NCI-H187 (cell line): ENCODE data around the gene TMEM147.

Experiments used
- DNase-seq, 2 experiments: peaks; one replicate each; lab custom pipeline; 2025; lab: John Stamatoyannopoulos, UW

The TMEM147 gene

GRCh38 chr19:35545001-35545854, at the start of gene TMEM147:
TMEM147 (plus strand) TSS chr19:35545626; CDS start chr19:35545740, 114 bp downstream.
- peak; percentile 67 to 76 for DNase-seq

DNA sequence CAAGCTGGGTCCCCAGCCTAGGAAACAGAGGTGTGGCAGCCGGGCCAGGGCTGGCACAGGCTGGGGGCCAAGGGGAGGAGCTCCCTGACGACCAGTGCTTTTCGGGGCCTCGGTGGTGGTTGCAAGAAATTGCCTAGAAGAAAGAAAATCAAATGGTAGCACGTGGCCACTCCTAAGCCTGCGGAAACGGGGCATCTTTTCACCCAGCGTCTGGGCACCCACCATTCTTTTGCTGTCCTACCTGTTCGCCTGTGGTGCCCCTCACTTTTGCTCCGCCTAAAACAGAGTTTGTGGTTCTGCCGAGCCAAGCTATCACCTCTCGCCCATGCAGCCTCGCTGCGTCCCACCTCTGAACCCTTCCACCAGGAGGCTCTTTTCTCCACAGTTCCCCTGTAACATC, 48.0 kb upstream of the TMEM147 start:
- no peak for DNase-seq

GRCh38 chr19:35498220-35498619, 47.2 kb upstream of the TMEM147 start:
- DNase-seq = no peak

- DNase-seq = no peak
These were observed 46.4 kb upstream of the TMEM147 start for GRCh38 chr19:35498984-35499527.

GRCh38 chr19:35500611-35501010, 44.8 kb upstream of the TMEM147 start:
- no peak for DNase-seq

- no peak for DNase-seq
These were observed 43.7 kb upstream of the TMEM147 start for GRCh38 chr19:35501684-35502083.

GRCh38 chr19:35502751-35503150, 42.7 kb upstream of the TMEM147 start:
- DNase-seq = no peak

DNA sequence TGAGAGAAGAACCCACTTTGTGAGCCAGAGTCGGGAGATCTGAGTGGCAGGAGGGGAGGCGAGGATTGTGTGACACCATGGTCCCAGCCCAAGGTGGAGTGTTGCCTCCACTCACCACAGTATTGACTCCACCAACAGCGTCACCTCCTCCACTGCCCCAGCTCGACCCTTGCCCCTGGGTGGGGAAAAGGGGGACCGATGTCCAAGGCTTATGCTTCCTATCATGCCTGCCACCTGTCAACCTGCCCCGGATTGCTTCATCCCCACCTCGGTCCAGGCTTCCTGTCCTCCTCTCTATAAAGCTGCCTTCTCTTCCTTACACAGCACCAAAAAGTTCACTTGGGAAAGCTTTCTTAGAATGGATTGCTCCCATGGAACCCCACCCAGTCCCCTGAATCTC, 39.4 kb upstream of the TMEM147 start:
- DNase-seq = no peak

- no peak for DNase-seq
These were observed 37.9 kb upstream of the TMEM147 start for GRCh38 chr19:35507561-35507960.

DNA sequence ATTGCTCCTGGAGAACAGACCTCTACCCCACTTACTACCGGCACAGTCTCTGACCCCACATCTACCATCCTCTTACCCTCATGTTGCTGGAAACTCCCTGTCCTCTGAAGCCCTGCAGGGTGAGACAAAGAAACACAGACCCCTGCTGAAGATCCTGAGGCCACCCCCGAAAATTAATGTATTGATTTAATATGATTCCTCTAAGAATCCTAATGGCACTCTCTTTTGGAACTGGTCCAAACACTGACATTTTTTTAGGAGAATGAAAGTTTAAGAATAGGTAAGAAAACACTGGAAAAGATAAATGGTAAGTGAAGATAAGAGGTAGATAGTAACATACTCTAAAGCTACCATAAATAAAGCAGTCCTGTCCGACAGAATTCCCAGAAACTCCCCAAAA, 37.3 kb upstream of the TMEM147 start:
- DNase-seq = no peak

DNA sequence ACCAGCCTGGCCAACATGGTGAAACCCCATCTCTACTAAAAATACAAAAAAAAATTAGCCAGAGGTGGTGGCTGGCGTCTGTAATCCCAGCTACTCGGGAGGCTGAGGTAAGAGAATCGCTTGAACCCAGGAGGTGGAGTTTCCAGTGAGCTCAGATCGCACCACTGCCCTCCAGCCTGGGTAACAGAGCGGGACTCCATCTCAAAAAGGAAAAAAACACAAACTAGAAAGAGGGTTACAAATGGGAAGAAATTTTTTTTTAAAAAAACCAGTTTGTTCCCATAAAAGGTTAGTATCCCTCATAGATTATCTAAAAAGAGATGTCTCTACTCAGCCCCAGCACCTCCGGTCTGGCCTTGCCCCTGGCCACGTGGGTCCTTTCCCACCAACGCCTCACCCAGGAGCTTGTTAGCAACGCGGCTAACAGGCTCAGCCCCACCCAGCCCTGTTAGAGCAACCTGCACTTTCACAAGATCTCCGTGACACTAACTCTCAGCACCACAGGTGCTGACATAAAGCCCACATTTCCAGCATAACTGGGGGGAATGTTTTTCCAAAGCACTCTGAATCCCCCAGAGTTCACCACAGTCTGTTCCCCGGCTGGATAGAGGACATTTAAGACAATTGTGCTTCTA, 36.3 kb upstream of the TMEM147 start:
- no peak for DNase-seq

DNA sequence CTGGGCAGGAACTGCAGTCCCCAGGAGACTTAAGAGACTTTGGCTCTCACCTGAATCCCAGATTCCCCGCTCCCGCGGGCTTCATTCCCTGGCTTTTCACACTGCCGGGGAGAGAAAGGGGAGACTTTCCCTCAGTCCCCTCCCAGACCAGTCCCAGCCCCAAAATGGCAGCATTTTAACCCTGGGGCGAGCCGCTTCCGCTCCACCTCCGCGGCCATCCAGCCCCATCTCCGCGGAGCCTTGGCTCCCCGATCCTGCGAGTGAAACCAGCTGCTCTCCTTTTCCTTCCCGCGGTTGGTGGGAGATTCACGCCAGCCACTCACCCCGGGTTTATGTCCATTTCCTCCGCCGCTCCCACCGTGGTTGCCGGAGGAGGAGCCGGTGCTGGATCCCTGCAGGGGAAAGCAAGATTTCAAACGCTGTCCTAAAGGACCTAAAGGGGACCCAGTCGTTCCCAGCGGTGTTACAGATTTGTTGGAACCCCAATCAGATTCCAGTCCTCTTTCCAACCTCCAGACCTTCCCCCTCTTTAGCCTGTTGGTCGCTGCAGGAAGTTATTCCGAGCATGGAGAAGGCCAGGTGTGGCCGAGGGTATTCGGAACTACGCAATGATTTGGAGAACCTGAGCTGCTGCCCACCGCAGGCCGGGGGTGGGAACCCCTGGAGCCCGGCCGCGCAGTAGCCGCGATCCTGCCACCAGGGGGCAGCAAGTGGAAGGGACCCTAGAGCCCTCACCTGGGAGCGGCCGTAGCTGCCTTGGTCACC, 35.4 kb upstream of the TMEM147 start:
- DNase-seq = peak in 1 of 2 experiments; percentile 18

GRCh38 chr19:35510626-35510964, 34.8 kb upstream of the TMEM147 start:
- DNase-seq = no peak

GRCh38 chr19:35511337-35511736, 34.1 kb upstream of the TMEM147 start:
- no peak for DNase-seq

- no peak for DNase-seq
These were observed 32.4 kb upstream of the TMEM147 start for GRCh38 chr19:35512831-35513627.

DNA sequence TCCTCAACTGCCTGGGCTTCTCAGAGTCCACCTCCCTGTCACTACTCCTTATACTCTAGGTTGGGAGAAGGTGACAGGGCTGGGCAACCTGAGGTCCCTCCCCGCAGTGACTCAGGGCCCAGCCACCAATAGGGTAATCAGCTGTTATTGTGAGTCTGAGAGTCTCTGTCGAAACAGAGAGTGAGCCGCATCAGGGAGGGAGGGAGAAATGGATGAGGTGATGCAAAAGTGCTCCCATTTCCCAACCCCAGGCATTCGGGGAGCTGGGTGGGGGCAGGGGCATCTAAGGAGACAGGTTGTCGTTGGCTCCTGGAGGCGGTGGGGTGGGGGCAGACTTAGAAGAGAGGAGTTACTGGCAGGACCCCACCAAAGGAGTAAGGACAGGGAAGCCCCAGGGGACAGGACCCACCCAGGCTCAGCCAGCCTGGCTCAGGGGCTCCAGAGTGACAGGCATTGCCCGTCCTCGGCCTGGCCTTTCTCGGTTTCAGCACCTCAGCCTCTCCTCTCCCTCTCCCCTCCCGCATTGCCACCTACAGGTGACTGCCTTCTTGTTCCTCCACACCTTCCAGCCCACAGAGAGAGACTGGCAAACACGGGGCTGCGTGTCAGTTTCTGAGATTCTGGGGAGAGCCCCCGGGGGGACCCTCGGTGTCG, 31.7 kb upstream of the TMEM147 start, which contains the start of gene DMKN:
Gene DMKN (minus strand): TSS at position 22 of the 654 bp plus-strand sequence. CDS start 174 bp downstream, outside the sequence.
- no peak for DNase-seq

GRCh38 chr19:35514282-35514809, 31.1 kb upstream of the TMEM147 start:
- no peak for DNase-seq

DNA sequence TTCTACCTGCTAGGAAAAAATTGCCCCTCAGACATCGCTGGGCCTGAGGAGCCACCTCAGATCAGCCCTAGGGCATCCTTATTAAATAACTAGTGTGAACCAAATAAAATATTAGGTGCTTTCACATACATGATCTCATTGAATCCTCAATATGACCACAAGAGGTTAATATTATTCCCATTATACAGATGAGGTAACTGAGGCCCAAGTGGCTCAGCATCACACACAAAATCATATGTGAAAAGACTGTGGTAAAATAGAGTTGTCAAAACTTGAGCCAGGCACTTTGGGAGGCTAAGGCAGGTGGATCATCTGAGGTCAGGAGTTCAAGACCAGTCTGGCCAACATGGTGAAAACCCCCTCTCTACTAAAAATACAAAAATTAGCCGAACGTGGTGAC, 29.1 kb upstream of the TMEM147 start:
- no peak for DNase-seq

DNA sequence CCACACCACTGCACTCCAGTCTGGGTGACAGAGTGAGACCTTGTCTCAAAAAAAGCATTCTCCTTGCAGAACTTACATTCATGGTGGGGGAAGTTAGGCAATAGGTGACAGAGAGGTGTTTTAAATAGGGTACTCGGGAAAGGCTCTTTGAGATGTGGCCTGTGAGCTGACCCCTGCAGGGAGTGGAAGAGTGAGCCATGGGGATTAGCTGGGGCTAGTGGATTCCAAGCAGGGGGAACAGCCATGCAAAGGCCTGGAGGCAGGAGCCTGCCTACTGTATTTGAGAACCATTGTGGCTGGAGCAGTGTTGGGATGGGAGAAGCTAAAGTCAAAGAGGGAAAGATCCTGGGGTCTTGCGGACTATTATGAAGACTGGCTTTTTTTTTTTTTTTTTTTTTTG, 28.1 kb upstream of the TMEM147 start:
- no peak for DNase-seq

DNA sequence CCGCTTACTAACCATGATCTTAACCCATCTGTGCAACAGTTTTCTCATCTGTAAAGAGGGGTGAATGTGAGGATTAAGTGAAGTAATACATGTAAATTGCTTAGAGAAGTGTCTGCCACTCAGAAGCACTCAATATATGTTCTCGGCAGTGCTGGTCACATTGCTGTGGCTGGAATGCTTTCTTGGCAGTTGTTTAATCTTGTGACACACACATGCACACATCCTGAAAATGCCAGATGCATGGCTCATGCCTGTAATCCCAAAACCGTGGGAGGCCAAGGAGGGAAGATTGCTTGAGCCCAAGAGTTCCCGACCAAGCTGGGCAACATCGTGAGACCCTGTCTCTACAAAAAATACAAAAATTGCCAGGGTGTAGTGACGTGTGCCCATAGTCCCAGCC, 27.1 kb upstream of the TMEM147 start:
- DNase-seq = no peak

DNA sequence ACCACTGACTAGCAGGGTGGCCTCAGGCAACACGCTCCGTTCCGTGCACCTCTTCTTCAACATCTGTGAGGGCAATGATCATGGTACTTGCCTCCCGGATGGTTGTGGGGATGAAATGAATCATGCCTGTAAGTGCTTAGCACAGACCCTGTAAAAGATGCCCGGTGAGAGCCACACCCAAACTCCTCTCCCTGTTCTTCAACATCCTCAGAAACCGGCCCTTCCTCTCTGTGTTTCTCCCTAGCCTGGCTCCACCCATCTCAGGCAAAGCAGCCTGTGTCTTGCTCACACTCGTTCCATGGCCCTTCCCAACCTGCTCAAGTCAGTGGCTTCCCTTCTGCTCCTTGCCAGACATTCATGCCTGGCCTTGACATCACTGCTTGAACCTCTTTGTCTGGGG, 26.1 kb upstream of the TMEM147 start:
- DNase-seq = no peak
